Endothelial cell of umbilical vein (primary cell): Measurements from ENCODE around the gene LHFPL2. TPM values are rescaled to one million over a fixed set of nuclear protein-coding genes. Genes with fewer than 3 reads are reported as not detected.

Source experiments
- BruUV-seq: library from RNA; stranded (reverse); fragments of 400-500 nt; replicated peaks from 2 replicates; lab custom pipeline; 2021; lab: Mats Ljungman, UMichigan
- CTCF ChIA-PET: fragments of 300-600, 350-600 bp; sonication (Branson Sonifier 250); formaldehyde crosslinking; loops from one replicate; lab custom pipeline; 2021; ENCODE audit warnings: antibody characterized with exemption, inconsistent platforms; lab: Charles Lee
- POLR2A ChIA-PET: fragments of 300-600, 350-600 bp; sonication (Branson Sonifier 250); formaldehyde crosslinking; loops from one replicate; lab custom pipeline; 2021; ENCODE audit warnings: antibody characterized with exemption, inconsistent platforms; lab: Charles Lee
- DNase-seq: peaks from one replicate; pipeline ENCODE4 v3.0.0-alpha.2; 2011; ENCODE audit warnings: low read depth, low spot score
- FAIRE-seq: peaks from 2 replicates; lab custom pipeline; 2011; peaks lifted over from hg19 to GRCh38; lab: Jason Lieb, UNC
- H2AFZ ChIP-seq: 2 replicates; pipeline ENCODE4 v1.6.0; 2012; ENCODE audit warnings: low read depth, low read length, control low read depth, inconsistent platforms
- H3K27ac ChIP-seq: 2 replicates; pipeline ENCODE4 v1.5.1; 2011; ENCODE audit warnings: low read depth, mild to moderate bottlenecking, control low read depth, low read length, moderate library complexity; ENCODE audit not compliant: insufficient read depth
- H3K27me3 ChIP-seq, 2 experiments: 2 replicates each; pipeline versions ENCODE4 v1.6.0 to v1.6.1; 2011; ENCODE audit warnings: low read length in 2 of 2, mixed read lengths in 1 of 2; ENCODE audit not compliant: control insufficient read depth in 2 of 2, insufficient read depth in 2 of 2
- H3K36me3 ChIP-seq, 2 experiments: 2 replicates in 1 of 2; 3 replicates in 1 of 2; pipeline ENCODE4 v1.5.1; 2011; ENCODE audit warnings: low read length in 2 of 2, mild to moderate bottlenecking in 1 of 2, moderate library complexity in 1 of 2; ENCODE audit not compliant: control insufficient read depth in 2 of 2, insufficient read depth in 2 of 2; ENCODE audit errors: extremely low read depth in 1 of 2
- H3K4me1 ChIP-seq: 3 replicates; pipeline ENCODE4 v1.5.1; 2011; ENCODE audit warnings: mild to moderate bottlenecking, low read length; ENCODE audit not compliant: control insufficient read depth, insufficient read depth; ENCODE audit errors: extremely low read depth
- H3K4me2 ChIP-seq: 2 replicates; pipeline ENCODE4 v1.6.1; 2011; ENCODE audit warnings: low read length, control low read depth, mixed read lengths; ENCODE audit not compliant: insufficient read depth
- H3K4me3 ChIP-seq, 3 experiments: fragments of 200-600 bp in 1 of 3; sonication (generic), shearing (Covaris generic) in 1 of 3; replicated peaks in 1 of 3; 2 replicates each; pipeline ENCODE4 v1.5.1; 2011 to 2016; ENCODE audit warnings: control low read depth in 3 of 3, low read length in 3 of 3, mild to moderate bottlenecking in 2 of 3, inconsistent platforms in 1 of 3, low read depth in 1 of 3, moderate library complexity in 1 of 3; ENCODE audit not compliant: insufficient read depth in 1 of 3
- H3K79me2 ChIP-seq: 2 replicates; pipeline ENCODE4 v1.6.0; 2012; ENCODE audit warnings: low read length, inconsistent platforms; ENCODE audit not compliant: control insufficient read depth, insufficient read depth
- H3K9ac ChIP-seq: replicated peaks from 2 replicates; pipeline ENCODE3; 2011; ENCODE audit warnings: low read length, control low read depth; ENCODE audit not compliant: insufficient read depth; ENCODE audit errors: extremely low read depth
- H3K9me1 ChIP-seq: replicated peaks from 3 replicates; pipeline ENCODE4 v1.6.0; 2011; ENCODE audit warnings: mild to moderate bottlenecking, low read length; ENCODE audit not compliant: control insufficient read depth, insufficient read depth; ENCODE audit errors: extremely low read depth
- H3K9me3 ChIP-seq: replicated peaks from 2 replicates; pipeline ENCODE4 v1.5.1; 2012; ENCODE audit warnings: low read length, inconsistent platforms; ENCODE audit not compliant: control insufficient read depth, insufficient read depth
- H4K20me1 ChIP-seq: replicated peaks from 2 replicates; pipeline ENCODE3; 2011; ENCODE audit warnings: mild to moderate bottlenecking, low read length; ENCODE audit not compliant: control insufficient read depth, insufficient read depth; ENCODE audit errors: extremely low read depth
- CTCF ChIP-seq, 2 donors: IDR thresholded peaks; 1 replicate in 1 of 2; 2 replicates in 1 of 2; pipeline ENCODE4 v1.5.1; 2011; ENCODE audit warnings: low read length in 2 of 2, mild to moderate bottlenecking in 2 of 2, moderate library complexity in 2 of 2, control low read depth in 1 of 2, inconsistent platforms in 1 of 2, low read depth in 1 of 2; ENCODE audit not compliant: insufficient read depth in 1 of 2; ENCODE audit errors: extremely low read depth in 1 of 2
- EZH2 ChIP-seq: IDR thresholded peaks from 2 replicates; pipeline ENCODE4 v1.6.1; 2012; ENCODE audit warnings: borderline replicate concordance, low read depth, mild to moderate bottlenecking, moderate library complexity, low read length, inconsistent platforms; ENCODE audit not compliant: severe bottlenecking
- FOS ChIP-seq: IDR thresholded peaks from 2 replicates; pipeline ENCODE4 v1.6.1; 2011; ENCODE audit warnings: mild to moderate bottlenecking, low read length, moderate library complexity, borderline replicate concordance; ENCODE audit not compliant: insufficient read depth
- GATA2 ChIP-seq: IDR thresholded peaks from 2 replicates; pipeline ENCODE4 v1.7.0; 2011; ENCODE audit warnings: low read depth, mild to moderate bottlenecking, moderate library complexity, mixed read lengths, low read length; ENCODE audit not compliant: insufficient read length, insufficient read depth
- JUN ChIP-seq: IDR thresholded peaks from 2 replicates; pipeline ENCODE4 v1.6.1; 2011; ENCODE audit warnings: borderline replicate concordance, low read depth; ENCODE audit not compliant: insufficient read length, insufficient read depth
- MAX ChIP-seq: IDR thresholded peaks from 2 replicates; pipeline ENCODE4 v1.6.1; 2011; ENCODE audit not compliant: insufficient read depth, insufficient read length
- POLR2A ChIP-seq: IDR thresholded peaks from 2 replicates; pipeline ENCODE4 v1.6.1; 2012; ENCODE audit warnings: low read depth, mild to moderate bottlenecking, control low read depth, low read length
- dilution Hi-C: fragments of 300-500 bp; cut with MboI; formaldehyde crosslinking; loops from one replicate; pipeline ENCODE4 v1.15.0; 2019; ENCODE audit warnings: low sequenced_read_pairs; ENCODE audit not compliant: extremely low pct_ligation_motif_present
- intact Hi-C: fragments of 100-400 bp; cut with micrococcal nuclease; formaldehyde crosslinking; loops from one replicate; pipeline ENCODE4 v1.10.0; 2022
- polyA plus RNA-seq, 4 experiments: library from polyadenylated mRNA; depleted of rRNA in 3 of 4; stranded (reverse) in 3 of 4; unstranded in 1 of 4; fragments of >200 nt; gene quantifications; 2 replicates each; pipeline versions ENCODE4 v1.2.1 to v1.2.3, GENCODE V29; 2011 to 2012; ENCODE audit warnings: missing spikeins in 1 of 4
- total RNA-seq: library from RNA; stranded (reverse); gene quantifications from 2 replicates; pipeline ENCODE4 v1.2.3, GENCODE V29; 2021

LHFPL2 gene
- total and polyA plus RNA-seq, 2 donors (not counting 3 experiments of a cell fraction or from before 2014, with no cell fraction given): 9.6 to 36.3 TPM

DNA sequence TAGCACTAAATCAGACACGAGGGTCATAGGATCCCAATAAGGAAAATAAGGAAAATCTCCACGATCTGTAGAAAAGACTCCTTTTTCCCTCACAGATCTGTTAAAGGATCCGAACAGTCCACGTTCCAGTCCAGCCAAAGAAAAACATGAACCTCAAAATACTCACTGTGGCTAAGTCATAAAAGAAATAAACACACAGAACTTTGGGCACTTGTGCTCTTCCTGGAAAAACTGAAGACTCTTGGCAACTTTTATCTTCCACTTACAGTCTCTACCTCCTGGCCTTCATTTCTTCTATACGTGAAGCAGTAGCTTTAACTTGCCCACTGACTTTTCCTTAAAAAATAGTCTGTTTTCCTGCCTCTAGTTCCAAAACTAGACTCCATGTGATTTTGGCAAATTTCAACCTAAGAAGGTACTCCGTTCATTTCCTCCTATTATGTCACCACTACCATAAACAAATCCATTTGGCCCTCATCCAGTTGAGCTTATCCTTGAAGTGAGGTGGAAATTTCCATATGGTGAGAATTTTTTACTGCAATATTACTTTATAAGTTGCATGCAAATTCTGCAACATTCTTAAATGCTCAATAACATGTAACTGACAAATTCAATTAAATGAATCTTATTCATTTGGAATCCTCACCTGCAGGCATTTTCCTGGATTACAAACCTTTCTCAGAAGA lies 5.3 kb upstream of the LHFPL2 start:
- TF ChIP-seq JUN (no peak), MAX (no peak), FOS (no peak), EZH2 (no peak), POLR2A (no peak), CTCF (IDR thresholded peaks at IDR 0.05; ENCODE audit: extremely low read depth in 1 of 2, insufficient read depth in 1 of 2, low read depth in 1 of 2, low read length in 2 of 2) (no peak), GATA2 (no peak)
- Histone ChIP-seq H3K27ac (no peak overlapping the region), H3K36me3 (no peaks in the 10 kb centered on the region), H2AFZ (peak overlapping the region; percentile 38), H4K20me1 (no peaks in the 10 kb centered on the region), H3K79me2 (no peaks in the 10 kb centered on the region), H3K4me3 (no peak overlapping the region), H3K9ac (no peak overlapping the region), H3K4me1 (peaks cover 9% of the 10 kb centered on the region), H3K27me3 (no peaks in the 10 kb centered on the region), H3K4me2 (peak overlapping the region; percentile 34), H3K9me1 (no peaks in the 10 kb centered on the region), H3K9me3 (no peaks in the 10 kb centered on the region)
- FAIRE-seq (peak; percentile 54), DNase-seq (peak; percentile 83)
- ChIA-PET POLR2A (no interaction called here), CTCF (interaction anchor here (0.8 to 1.9 kb wide), 4 partner anchors 14 to 233 kb away, joined by 3 read pairs; no protein-coding TSS in a partner anchor)
- intact Hi-C loops (no loop called here), dilution Hi-C loops (no loop called here)
- BruUV-seq: no TSS peak
